HepG2 (cell line): ENCODE data around the gene TREH. TPM values are rescaled to one million over a fixed set of nuclear protein-coding genes. Genes with fewer than 3 reads are reported as not detected.

Source experiments
- ASH2L ChIP-seq: fragments of 300-600, 200-600 bp; sonication (generic); IDR thresholded peaks from 2 replicates; pipeline ENCODE4 v1.7.0; 2017; ENCODE audit warnings: low read depth, mild to moderate bottlenecking, moderate library complexity, mixed read lengths, low read length; ENCODE audit not compliant: insufficient read length
- BRCA1 ChIP-seq: sonication (generic); formaldehyde crosslinking; IDR thresholded peaks from 2 replicates; pipeline ENCODE4 v1.4.0; 2020; ENCODE audit warnings: missing genetic modification reagents
- CCAR2 ChIP-seq: fragments of 200-400 bp; formaldehyde crosslinking; optimal IDR thresholded peaks from 2 replicates; pipeline ENCODE3; 2018; ENCODE audit warnings: low read depth, mild to moderate bottlenecking, low read length, moderate library complexity
- DMAP1 ChIP-seq: IDR thresholded peaks from 2 replicates; pipeline ENCODE4 v1.6.1; 2016
- FIP1L1 ChIP-seq: fragments of 200-400 bp; formaldehyde crosslinking; IDR thresholded peaks from 2 replicates; pipeline ENCODE4 v1.6.1; 2018; ENCODE audit warnings: low read depth, mild to moderate bottlenecking, low read length, moderate library complexity, borderline replicate concordance; ENCODE audit not compliant: insufficient read depth
- GATAD1 ChIP-seq: IDR thresholded peaks from 2 replicates; pipeline ENCODE4 v1.6.1; 2016; ENCODE audit warnings: missing genetic modification reagents, missing compliant biosample characterization
- GFI1 ChIP-seq: sonication (generic); formaldehyde crosslinking; IDR thresholded peaks from 2 replicates; pipeline ENCODE4 v1.5.0; 2020; ENCODE audit warnings: missing genetic modification reagents, mild to moderate bottlenecking, borderline replicate concordance
- GPN1 ChIP-seq: sonication (generic); formaldehyde crosslinking; IDR thresholded peaks from 2 replicates; pipeline ENCODE4 v1.5.1; 2020; ENCODE audit warnings: missing genetic modification reagents, borderline replicate concordance
- GTF3A ChIP-seq: sonication (generic); formaldehyde crosslinking; conservative IDR thresholded peaks from 2 replicates; pipeline ENCODE4 v1.4.0; 2020; ENCODE audit warnings: mild to moderate bottlenecking, missing genetic modification reagents
- GZF1 ChIP-seq: sonication (generic); formaldehyde crosslinking; IDR thresholded peaks from 2 replicates; pipeline ENCODE4 v1.5.1; 2020; ENCODE audit warnings: mild to moderate bottlenecking, missing genetic modification reagents
- JUN ChIP-seq: sonication (generic); formaldehyde crosslinking; IDR thresholded peaks from 2 replicates; pipeline ENCODE4 v1.4.0; 2020; ENCODE audit warnings: mild to moderate bottlenecking, missing genetic modification reagents
- KDM2A ChIP-seq: sonication (generic); formaldehyde crosslinking; IDR thresholded peaks from 2 replicates; pipeline ENCODE4 v1.4.0; 2020; ENCODE audit warnings: low read depth, missing genetic modification reagents, borderline replicate concordance
- NCOR1 ChIP-seq: fragments of 200-600 bp; sonication (generic); IDR thresholded peaks from 2 replicates; pipeline ENCODE4 v1.7.0; 2017; ENCODE audit warnings: antibody characterized with exemption, low read length, borderline replicate concordance
- NFE2 ChIP-seq: sonication (generic); formaldehyde crosslinking; IDR thresholded peaks from 2 replicates; pipeline ENCODE4 v1.4.0; 2020; ENCODE audit warnings: missing genetic modification reagents
- NFE2L2 ChIP-seq: fragments of 150-350 bp; IDR thresholded peaks from 2 replicates; pipeline ENCODE4 v1.6.1; 2014; ENCODE audit warnings: low read length
- PHF21A ChIP-seq: sonication (generic); formaldehyde crosslinking; IDR thresholded peaks from 2 replicates; pipeline ENCODE4 v1.5.0; 2020; ENCODE audit warnings: mild to moderate bottlenecking, missing genetic modification reagents
- RXRA ChIP-seq: sonication (generic); formaldehyde crosslinking; IDR thresholded peaks from 2 replicates; pipeline ENCODE4 v1.5.1; 2020; ENCODE audit warnings: missing genetic modification reagents
- SMAD3 ChIP-seq: sonication (generic); formaldehyde crosslinking; IDR thresholded peaks from 2 replicates; pipeline ENCODE4 v1.4.0; 2020; ENCODE audit warnings: missing genetic modification reagents
- SP140L ChIP-seq: sonication (generic); formaldehyde crosslinking; IDR thresholded peaks from 2 replicates; pipeline ENCODE4 v1.4.0; 2020; ENCODE audit warnings: missing genetic modification reagents, borderline replicate concordance
- SP5 ChIP-seq: IDR thresholded peaks from 2 replicates; pipeline ENCODE4 v1.6.1; 2016; ENCODE audit warnings: low read depth, borderline replicate concordance
- TBX3 ChIP-seq: fragments of 450-650 bp; IDR thresholded peaks from 2 replicates; pipeline ENCODE4 v1.6.1; 2017; ENCODE audit warnings: antibody characterized with exemption, mild to moderate bottlenecking, inconsistent platforms, borderline replicate concordance
- ZFY ChIP-seq: sonication (generic); formaldehyde crosslinking; IDR thresholded peaks from 2 replicates; pipeline ENCODE4 v1.4.0; 2020; ENCODE audit warnings: missing genetic modification reagents
- ZMYM3 ChIP-seq: sonication (generic); formaldehyde crosslinking; IDR thresholded peaks from 2 replicates; pipeline ENCODE4 v1.5.1; 2020; ENCODE audit warnings: mild to moderate bottlenecking, missing genetic modification reagents
- ZNF234 ChIP-seq: sonication (generic); formaldehyde crosslinking; conservative IDR thresholded peaks from 2 replicates; pipeline ENCODE4 v1.5.1; 2020; ENCODE audit warnings: mild to moderate bottlenecking, missing genetic modification reagents
- ZNF337 ChIP-seq: sonication (generic); formaldehyde crosslinking; IDR thresholded peaks from 2 replicates; pipeline ENCODE4 v1.5.1; 2020; ENCODE audit warnings: missing genetic modification reagents, low read depth, mild to moderate bottlenecking, borderline replicate concordance
- ZNF441 ChIP-seq: sonication (generic); formaldehyde crosslinking; IDR thresholded peaks from 2 replicates; pipeline ENCODE4 v1.7.0; 2021; ENCODE audit warnings: missing genetic modification reagents, borderline replicate concordance
- ZNF460 ChIP-seq: sonication (generic); formaldehyde crosslinking; IDR thresholded peaks from 2 replicates; pipeline ENCODE4 v1.5.1; 2020; ENCODE audit warnings: missing genetic modification reagents, mild to moderate bottlenecking, borderline replicate concordance
- ZNF629 ChIP-seq: sonication (generic); formaldehyde crosslinking; conservative IDR thresholded peaks from 2 replicates; pipeline ENCODE4 v1.5.0; 2020; ENCODE audit warnings: missing genetic modification reagents
- ZNF7 ChIP-seq: IDR thresholded peaks from 2 replicates; pipeline ENCODE4 v1.6.1; 2016; ENCODE audit warnings: missing biosample characterization, missing genetic modification reagents
- ZNF709 ChIP-seq: sonication (generic); formaldehyde crosslinking; IDR thresholded peaks from 2 replicates; pipeline ENCODE4 v1.5.0; 2020; ENCODE audit warnings: mild to moderate bottlenecking, missing genetic modification reagents
- ZNF879 ChIP-seq: sonication (generic); formaldehyde crosslinking; IDR thresholded peaks from 2 replicates; pipeline ENCODE4 v1.8.1; 2023; ENCODE audit warnings: missing genetic modification reagents
- polyA plus RNA-seq, 8 experiments: library from polyadenylated mRNA; depleted of rRNA in 3 of 8; stranded (reverse) in 7 of 8; unstranded in 1 of 8; fragments of >200 nt; fragmentation: Illumina TruSeq in 4 of 8; extraction: Trizol in 4 of 8; gene quantifications; 2 replicates each; pipeline versions ENCODE4 v1.2.1 to v1.2.3, GENCODE V29; 2011 to 2016; ENCODE audit warnings: low read depth in 4 of 8, missing spikeins in 1 of 8, mixed read lengths in 1 of 8; ENCODE audit not compliant: insufficient read depth in 1 of 8
- total RNA-seq, 5 experiments: library from RNA; depleted of rRNA; stranded (reverse); fragments of >200 nt; fragmentation: Illumina TruSeq; extraction: Trizol; gene quantifications; 2 replicates each; pipeline ENCODE4 v1.2.3, GENCODE V29; 2016; ENCODE audit warnings: low read depth in 1 of 5
- TF ChIP-seq, protein P1 (sequence below): sonication (generic); formaldehyde crosslinking; IDR thresholded peaks from 2 replicates; pipeline ENCODE4 v1.5.0; 2020; ENCODE audit warnings: missing genetic modification reagents, mild to moderate bottlenecking, borderline replicate concordance
- TF ChIP-seq, protein P2 (sequence below): sonication (generic); formaldehyde crosslinking; IDR thresholded peaks from 2 replicates; pipeline ENCODE4 v1.4.0; 2020; ENCODE audit warnings: mild to moderate bottlenecking, missing genetic modification reagents

The TREH gene
- total and polyA plus RNA-seq, 2 of the 13 experiments (the other 11 are each of a cell fraction or from before 2014, with no cell fraction given): 0.53 to 0.86 TPM

DNA sequence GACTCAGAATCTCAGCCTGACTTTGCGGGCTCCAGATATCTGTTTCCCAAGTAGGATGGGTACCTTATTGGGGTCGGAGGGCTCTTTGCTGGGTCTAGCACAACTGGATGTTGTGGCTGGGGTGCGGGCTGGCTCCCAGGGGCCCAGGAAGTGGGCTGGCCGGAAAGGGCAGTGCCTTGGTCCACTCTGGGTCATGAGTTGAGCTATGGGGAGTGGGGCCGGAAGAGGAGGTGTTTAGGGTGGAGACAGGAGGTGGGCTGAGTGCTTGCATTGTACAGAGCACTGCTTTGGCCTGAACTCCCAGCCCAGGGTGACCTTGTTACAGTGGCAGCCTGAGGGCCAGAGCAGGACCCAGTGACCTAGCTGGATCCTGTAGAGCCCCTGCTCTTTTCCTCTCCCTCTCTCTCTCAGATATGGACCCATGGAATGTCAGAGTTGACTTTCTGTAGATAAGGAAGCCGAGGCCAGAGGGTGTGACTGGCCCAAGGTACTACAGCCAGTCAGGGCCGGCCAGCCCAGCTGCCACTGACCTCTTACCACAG, 58.9 kb downstream of the TREH start (continued):
- TF ChIP-seq JUN (CRISPR knock-in tag) (no peak), KDM2A (CRISPR knock-in tag) (peak; percentile 40; the same call in 1 of the 2 replicates), SP5 (CRISPR knock-in tag) (peak; percentile 86), ZNF879 (CRISPR knock-in tag) (no peak), ZNF337 (CRISPR knock-in tag) (no peak), FIP1L1 (no peak), GATAD1 (peak; percentile 79), NFE2L2 (no peak), DMAP1 (peak; percentile 70; the same call in 1 of the 2 replicates), ASH2L (no peak), SP140L (CRISPR knock-in tag) (no peak), ZNF629 (CRISPR knock-in tag) (no peak; the same call in none of the 2 replicates), GFI1 (peak; percentile 76), RXRA (CRISPR knock-in tag) (peak; percentile 73), ZNF441 (CRISPR knock-in tag) (peak; percentile 18; the same call in 1 of the 2 replicates), BRCA1 (0 out of 2 replicates have a peak, but pooled peaks have one; percentile 38), NCOR1 (peak; percentile 43; the same call in 1 of the 2 replicates), ZNF709 (CRISPR knock-in tag) (peak; percentile 48; the same call in 1 of the 2 replicates), ZNF234 (CRISPR knock-in tag) (no peak), GTF3A (peak; percentile 86; the same call in 1 of the 2 replicates), ZNF7 (CRISPR knock-in tag) (no peak), NFE2 (CRISPR knock-in tag) (no peak), CCAR2 (no peak), ZMYM3 (CRISPR knock-in tag) (peak; percentile 58; the same call in 1 of the 2 replicates), GZF1 (CRISPR knock-in tag) (no peak), ZNF460 (CRISPR knock-in tag) (no peak), PHF21A (peak; percentile 63), GPN1 (no peak), ZFY (CRISPR knock-in tag) (peak; percentile 79), TBX3 (no peak), SMAD3 (CRISPR knock-in tag) (peak; percentile 55; the same call in 1 of the 2 replicates)
- TF ChIP-seq, protein P1, sequence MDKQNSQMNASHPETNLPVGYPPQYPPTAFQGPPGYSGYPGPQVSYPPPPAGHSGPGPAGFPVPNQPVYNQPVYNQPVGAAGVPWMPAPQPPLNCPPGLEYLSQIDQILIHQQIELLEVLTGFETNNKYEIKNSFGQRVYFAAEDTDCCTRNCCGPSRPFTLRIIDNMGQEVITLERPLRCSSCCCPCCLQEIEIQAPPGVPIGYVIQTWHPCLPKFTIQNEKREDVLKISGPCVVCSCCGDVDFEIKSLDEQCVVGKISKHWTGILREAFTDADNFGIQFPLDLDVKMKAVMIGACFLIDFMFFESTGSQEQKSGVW (CRISPR knock-in tag): no peak
- TF ChIP-seq, protein P2, sequence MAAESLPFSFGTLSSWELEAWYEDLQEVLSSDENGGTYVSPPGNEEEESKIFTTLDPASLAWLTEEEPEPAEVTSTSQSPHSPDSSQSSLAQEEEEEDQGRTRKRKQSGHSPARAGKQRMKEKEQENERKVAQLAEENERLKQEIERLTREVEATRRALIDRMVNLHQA (CRISPR knock-in tag): no peak
